Stimulated activated CD4-positive, alpha-beta T cell treated with anti-CD3 and anti-CD28 coated beads, Interleukin-1b, Interleukin-23, amount 100 ng/mL, for 48 hours (primary cell): ENCODE data around the gene RBM14.
"Not testable (repeated sequence)": the region's sequence is repeated elsewhere in the genome, so short reads cannot be mapped to it uniquely, and the experiment has no call there.

Experiments
- DNase-seq: peaks from one replicate; pipeline ENCODE4 v3.0.0-alpha.2; 2020

RBM14 gene

GRCh38 chr11:66616379-66617154, at the start of gene RBM14:
TSS of gene RBM14 (plus strand) at chr11:66616630. CDS start at chr11:66616721, 91 bp downstream.
- peak; percentile 99 for DNase-seq

DNA sequence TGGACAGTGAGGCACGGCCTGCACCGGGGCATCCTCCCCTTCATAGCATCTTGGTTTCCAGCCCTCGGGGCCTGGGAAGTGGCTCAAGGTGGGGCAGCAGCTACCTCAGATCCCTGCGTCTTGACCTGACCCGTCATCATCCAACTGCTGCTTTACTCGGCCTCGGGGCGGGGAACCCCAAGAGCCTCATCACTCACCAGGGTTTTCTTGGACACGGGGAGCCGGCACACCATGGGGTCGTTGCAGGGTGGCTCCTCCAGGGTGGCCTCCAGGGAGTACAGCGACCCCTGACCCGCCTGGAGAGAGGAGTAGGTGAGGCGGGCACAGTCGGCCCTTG, 48.7 kb upstream of the RBM14 start:
- no peak for DNase-seq

DNA sequence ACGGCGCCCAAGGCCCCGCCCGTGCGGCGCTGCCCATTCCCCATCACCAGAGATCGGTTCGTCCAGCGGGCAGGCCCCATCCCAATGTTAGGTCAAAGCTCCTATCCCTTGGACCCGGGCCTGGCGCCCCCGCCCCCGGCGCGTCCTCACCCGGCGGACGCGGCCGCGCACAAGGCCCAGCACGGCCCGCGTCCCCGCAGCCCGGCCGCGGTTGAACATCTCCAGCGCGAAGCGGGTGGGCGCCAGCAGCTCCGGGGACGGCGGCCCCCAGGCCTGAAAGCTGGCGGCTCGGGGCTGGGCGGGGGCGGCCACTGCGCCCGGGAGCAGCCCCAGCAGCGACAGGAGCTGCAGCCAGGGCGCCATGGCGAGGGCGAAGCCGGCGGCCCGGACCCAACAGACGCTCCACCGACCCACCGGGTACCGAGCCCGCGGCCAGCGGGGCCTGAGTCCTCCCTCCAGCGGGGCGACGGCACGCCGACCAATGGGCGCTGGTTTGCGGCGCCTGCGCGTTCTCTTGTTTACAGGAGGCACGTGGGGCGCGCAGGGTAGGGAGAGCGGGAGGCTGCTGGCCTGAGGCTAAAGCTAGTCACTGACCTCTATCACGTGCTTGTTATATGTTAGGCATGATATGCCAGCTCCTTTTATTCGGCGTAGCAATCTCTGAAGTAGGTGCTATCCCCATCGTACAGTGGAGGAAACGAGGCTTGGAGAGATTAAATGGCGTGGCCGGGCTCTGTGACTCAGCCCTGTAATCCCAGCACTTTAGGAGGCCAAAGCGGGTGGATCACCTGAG, 48.1 kb upstream of the RBM14 start, which contains the start of gene CTSF:
Gene CTSF, minus strand, starts transcription at position 483 of the 793 bp plus-strand sequence. Its CDS starts 120 bp downstream, at position 363.
- DNase-seq: peak; percentile 68

- no peak for DNase-seq
Measured at GRCh38 chr11:66569076-66569475, 47.4 kb upstream of the RBM14 start.

GRCh38 chr11:66570079-66570849, 46.2 kb upstream of the RBM14 start:
- no peak for DNase-seq

GRCh38 chr11:66570850-66571180, 45.6 kb upstream of the RBM14 start:
- no peak for DNase-seq

DNA sequence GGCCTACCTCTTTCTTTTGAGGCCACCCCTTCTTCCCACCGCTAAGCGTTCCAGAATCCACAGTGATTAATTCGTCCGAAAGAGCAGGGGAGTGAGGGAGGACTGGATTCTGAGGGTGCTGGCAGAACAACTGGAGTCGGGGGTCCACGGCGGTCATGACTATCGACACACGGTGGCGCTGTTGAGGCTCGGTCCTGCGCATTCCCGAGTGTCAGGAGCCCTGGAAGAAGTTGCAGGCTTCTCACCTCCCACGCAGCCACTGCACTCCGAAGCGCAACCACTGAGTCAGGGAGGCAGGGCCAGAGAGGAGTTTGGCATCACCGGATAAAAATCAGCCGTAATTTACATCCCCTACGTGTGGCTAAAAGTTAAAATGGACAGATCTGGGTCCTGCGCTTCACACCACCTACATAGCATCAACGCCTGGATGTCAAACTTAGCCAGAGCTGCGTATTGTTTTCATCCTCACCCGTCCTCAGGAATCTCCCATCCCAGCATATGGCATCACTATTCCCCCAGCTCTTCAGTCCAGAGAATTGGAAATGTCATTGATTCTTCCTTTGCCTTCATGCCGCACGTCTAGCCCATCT, 37.3 kb upstream of the RBM14 start:
- peak; percentile 83 for DNase-seq

- DNase-seq: no peak
Measured at GRCh38 chr11:66580803-66581202, 35.6 kb upstream of the RBM14 start.

DNA sequence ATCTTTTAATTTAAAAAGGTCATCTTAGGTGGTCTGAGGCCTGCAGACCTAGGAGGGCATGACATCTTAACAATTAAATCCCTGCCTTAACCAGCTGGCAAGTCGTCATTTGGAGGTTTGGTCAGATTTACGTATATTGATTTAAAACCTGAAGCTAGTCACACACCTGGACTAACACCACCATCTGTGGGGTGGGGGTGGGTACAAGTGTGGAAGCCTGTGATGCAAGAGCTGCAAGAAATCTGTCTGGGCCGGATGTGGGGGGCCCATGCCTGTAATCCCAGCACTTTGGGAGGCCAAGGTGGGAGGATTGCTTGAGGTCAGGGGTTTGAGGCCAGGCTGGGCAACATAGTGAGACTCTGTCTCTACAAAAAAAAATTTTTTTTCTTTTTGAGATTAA, 35.2 kb upstream of the RBM14 start:
- DNase-seq: no peak

- DNase-seq: not testable (repeated sequence)
Measured at GRCh38 chr11:66582565-66583147, 33.8 kb upstream of the RBM14 start.

DNA sequence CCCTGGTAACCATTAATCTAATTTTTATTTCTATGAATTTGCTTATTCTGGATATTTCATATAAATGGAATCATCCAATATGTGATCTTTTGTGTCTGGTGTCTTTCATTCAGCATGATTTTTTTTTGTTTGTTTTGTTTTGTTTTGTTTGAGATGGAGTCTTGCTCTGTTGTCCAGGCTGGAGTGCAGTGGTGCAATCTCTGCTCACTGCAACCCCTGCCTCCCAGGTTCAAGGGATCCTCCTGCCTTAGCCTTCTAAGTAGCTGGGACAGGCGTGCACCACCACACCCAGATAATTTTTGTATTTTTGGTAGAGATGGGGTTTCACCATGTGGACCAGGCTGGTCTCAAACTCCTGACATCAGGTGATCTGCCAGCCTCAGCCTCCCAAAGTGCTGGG, 31.0 kb upstream of the RBM14 start:
- DNase-seq: not testable (repeated sequence)

GRCh38 chr11:66586136-66586535, 30.3 kb upstream of the RBM14 start:
- DNase-seq: no peak

- DNase-seq: not testable (repeated sequence)
Measured at GRCh38 chr11:66589315-66589714, 27.1 kb upstream of the RBM14 start.

DNA sequence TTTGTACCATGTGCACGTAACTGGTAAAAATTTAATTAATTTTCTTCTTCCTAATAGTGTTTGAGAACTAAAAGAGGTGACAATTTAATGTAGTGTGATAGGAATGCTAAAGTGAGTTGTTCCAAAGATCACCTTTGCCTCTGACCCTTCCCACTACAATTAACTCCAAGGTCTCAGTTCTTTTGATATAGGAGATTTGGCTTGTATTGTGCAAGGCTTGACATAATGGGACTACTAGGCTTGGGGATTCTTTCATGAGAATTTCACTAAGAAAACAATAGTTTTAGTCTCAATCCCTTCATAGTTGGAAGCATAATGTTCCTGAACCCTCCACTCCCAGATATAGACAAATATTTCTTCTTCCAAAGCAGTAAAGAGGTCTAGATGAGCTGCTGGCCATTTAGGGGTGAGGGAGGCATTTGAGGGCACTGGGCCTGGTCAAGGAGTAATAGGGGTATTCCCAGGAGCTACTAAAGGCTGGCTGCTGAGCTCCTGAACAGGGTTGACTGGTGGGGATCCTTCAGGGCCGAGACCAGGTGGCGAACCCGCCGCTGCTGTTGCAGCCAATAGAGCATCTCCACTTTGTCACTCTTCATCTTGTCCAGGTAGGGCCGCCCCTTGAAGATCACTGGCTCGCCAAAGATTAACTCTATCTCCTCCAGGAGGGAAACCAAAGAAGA, 26.3 kb upstream of the RBM14 start:
- DNase-seq: no peak

GRCh38 chr11:66591175-66591574, 25.3 kb upstream of the RBM14 start:
- no peak for DNase-seq

DNA sequence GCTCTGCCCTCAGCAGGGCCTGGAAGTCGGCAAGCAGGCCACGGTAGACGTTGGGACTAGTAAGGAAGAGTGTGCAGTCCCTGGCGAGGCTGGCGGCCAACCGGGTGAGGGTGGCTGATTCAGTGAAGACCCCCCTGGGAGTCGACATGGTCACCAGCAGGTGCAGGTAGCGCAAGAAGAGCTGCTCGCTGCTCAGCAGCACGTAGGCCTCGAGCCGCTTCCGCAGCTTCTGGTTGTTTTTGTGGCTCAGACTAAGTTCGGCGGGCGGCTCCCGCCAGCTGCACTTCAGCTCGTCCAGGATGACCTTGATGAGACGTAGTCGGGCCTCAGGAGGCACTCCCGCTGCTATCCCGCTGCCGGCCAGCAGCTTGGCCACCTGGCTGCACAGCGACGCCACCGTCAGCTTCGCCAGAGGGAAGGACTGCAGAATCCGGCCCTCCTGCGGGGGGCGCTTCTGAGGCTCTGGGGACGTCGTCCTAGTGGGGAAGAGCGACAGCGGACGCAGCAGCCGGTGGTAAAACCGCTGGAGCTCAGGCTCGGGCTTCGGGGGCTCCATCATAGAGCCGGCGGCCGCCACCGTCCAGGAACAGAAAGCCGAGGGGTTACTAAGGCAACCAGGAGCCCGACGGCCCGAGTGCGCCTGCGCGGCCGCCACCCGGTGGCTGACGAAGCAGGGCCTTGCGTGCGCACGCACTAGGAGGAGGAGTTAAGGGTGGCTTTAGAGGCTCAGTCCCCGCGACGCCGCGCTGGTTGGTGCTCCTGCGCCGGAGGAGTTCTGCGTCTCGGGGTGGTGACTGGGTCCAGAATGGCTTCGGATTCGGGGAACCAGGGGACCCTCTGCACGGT, 23.8 kb upstream of the RBM14 start, which contains the start of the genes CCDC87 and CCS:
Gene CCDC87, minus strand, starts transcription at position 607 of the 846 bp plus-strand sequence. Its CDS starts 48 bp downstream, at position 559.
Gene CCS, plus strand, starts transcription at position 729 of the 846 bp plus-strand sequence. Its CDS starts 77 bp downstream, at position 806.
- DNase-seq: peak; percentile 99

- no peak for DNase-seq
Measured at GRCh38 chr11:66593303-66593635, 23.2 kb upstream of the RBM14 start.

GRCh38 chr11:66593650-66594049, 22.8 kb upstream of the RBM14 start:
- no peak for DNase-seq

DNA sequence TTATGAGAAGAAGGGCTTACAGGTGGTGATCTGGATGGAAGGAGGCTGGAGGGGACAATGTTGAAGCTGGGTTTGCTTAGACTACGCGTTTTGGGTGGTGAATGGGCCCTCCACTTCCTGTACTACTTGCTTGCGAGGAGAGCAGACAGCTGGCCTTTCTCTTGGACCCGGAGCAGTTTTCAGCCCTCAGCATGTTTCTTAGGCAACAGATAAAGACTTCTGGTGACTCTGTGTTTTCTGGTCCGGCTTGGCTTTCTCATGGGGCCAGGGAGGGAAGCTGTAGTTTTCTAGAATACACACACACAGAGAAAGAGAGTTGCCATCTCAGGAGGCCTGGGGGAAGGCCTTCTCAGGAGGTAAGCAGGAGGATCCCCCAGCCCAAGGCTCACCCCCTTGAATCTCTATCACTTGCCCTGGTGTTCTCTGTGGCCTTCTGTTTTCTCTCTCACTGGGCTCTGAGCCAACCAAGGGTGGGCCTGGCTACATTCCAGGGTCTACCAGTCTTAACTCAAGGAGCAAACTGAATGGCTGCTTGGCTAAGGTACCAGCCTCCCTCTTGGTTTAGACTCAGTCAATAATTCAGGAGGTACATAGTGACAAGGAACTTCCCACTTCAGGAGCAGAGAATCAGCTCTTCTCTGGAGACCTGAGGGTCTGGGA, 21.1 kb upstream of the RBM14 start:
- DNase-seq: peak; percentile 6

GRCh38 chr11:66598993-66599392, 17.4 kb upstream of the RBM14 start:
- DNase-seq: no peak
